ENCODE data around the gene HSD17B13. TPM values are rescaled to one million over a fixed set of nuclear protein-coding genes. Genes with fewer than 3 reads are reported as not detected.
A peak's percentile ranks its signal among the peaks of the same experiment; 100 is the strongest.
"Not testable (repeated sequence)": the region's sequence is repeated elsewhere in the genome, so short reads cannot be mapped to it uniquely, and the experiment has no call there.

Gene HSD17B13
- total and polyA plus RNA-seq, 8 donors, result 0.41 to 1.9 (median 0.78) TPM

DNA sequence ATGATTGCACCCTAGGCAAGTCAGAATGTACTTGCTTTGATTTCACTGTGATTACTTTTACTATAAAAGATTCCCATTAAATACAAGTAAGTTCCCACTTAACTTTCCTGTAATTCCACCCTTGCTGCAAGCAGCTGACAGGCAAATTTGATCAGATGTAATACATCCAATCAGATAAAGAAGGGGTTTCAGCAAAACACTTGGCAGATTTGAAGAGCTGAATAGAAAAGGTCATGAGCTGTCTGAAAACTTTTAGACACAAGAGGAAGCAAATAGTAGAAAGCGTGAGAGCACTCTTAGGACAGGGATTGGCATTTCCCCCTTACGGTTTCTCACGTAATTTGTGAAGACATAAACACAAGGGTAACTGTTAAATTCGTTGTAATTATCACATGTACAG is 22.8 kb downstream of the HSD17B13 start:
- TF ChIP-seq, protein P1, sequence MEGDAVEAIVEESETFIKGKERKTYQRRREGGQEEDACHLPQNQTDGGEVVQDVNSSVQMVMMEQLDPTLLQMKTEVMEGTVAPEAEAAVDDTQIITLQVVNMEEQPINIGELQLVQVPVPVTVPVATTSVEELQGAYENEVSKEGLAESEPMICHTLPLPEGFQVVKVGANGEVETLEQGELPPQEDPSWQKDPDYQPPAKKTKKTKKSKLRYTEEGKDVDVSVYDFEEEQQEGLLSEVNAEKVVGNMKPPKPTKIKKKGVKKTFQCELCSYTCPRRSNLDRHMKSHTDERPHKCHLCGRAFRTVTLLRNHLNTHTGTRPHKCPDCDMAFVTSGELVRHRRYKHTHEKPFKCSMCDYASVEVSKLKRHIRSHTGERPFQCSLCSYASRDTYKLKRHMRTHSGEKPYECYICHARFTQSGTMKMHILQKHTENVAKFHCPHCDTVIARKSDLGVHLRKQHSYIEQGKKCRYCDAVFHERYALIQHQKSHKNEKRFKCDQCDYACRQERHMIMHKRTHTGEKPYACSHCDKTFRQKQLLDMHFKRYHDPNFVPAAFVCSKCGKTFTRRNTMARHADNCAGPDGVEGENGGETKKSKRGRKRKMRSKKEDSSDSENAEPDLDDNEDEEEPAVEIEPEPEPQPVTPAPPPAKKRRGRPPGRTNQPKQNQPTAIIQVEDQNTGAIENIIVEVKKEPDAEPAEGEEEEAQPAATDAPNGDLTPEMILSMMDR (IDR thresholded peaks at IDR 0.05), result no peak
- Histone ChIP-seq H3K9me3 (peaks cover 0 to under 1% of the 10 kb centered on the region in 2 donors), H3K27me3 (no peaks in the 10 kb centered on the region), H3K4me1 (peaks cover 0 to under 1% of the 10 kb centered on the region in 2 donors), H3K4me3 (no peak overlapping the region), H3K36me3 (no peaks in the 10 kb centered on the region), H3K27ac (no peak overlapping the region)
- DNase-seq, result peak in 1 of 4 donors; percentile 13
- peak; percentile 73 for ATAC-seq
- intact Hi-C loops (cut with DNase I), result no loop called here

DNA sequence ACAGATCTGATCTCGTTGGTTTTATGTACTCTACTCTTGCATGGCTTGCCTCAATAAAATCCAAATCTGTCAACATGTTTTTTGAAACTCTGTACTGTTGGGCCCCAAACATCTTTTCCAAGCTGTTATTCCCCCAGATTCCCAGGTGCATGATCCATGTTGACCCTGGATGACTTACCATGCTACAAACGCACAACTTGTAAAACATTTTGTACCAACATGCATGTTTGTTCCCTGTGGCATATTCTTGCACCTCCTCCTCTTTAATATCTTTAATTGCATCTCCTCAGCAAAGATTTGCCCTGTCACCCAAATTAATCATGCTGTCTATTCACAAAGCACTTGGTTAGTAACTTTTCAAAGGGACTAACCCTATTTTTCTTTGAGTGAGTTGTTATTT is 24.3 kb downstream of the HSD17B13 start:
- DNase-seq, result no peak
- Histone ChIP-seq H3K27me3 (no peaks in the 10 kb centered on the region), H3K9me3 (peaks cover 0 to 15% of the 10 kb centered on the region in 2 donors), H3K4me3 (no peak overlapping the region), H3K4me1 (no peaks in the 10 kb centered on the region), H3K36me3 (no peaks in the 10 kb centered on the region), H3K27ac (no peak overlapping the region)
- TF ChIP-seq, protein P1 (IDR thresholded peaks at IDR 0.05), result no peak
- intact Hi-C loops (cut with DNase I), result no loop called here
- no peak for ATAC-seq

DNA sequence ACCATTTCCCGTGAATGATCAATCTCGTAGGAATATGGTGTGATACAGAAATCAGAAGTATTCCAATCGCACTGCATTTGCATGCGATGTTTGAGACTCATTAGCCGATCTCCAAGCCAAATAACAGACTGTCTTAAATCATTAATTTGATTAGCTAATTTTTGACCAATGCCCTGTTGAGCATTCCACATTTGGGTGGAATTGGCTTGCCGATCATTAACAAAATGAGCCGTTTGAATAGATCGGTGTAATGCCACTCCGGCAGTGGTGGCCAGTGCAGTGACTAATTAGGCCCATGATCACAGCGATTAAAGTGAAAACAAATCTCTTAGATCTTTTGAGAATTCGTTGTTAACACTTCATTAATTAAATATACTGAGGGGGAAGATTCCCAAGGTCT is 27.8 kb downstream of the HSD17B13 start:
- H3K27ac ChIP-seq; H3K4me3 ChIP-seq; H3K4me1 ChIP-seq; DNase-seq; H3K36me3 ChIP-seq; H3K27me3 ChIP-seq; ATAC-seq; intact Hi-C loops (cut with DNase I): not testable (repeated sequence)
- H3K9me3 ChIP-seq, result peaks cover 0 to 23% of the 10 kb centered on the region in 2 donors

DNA sequence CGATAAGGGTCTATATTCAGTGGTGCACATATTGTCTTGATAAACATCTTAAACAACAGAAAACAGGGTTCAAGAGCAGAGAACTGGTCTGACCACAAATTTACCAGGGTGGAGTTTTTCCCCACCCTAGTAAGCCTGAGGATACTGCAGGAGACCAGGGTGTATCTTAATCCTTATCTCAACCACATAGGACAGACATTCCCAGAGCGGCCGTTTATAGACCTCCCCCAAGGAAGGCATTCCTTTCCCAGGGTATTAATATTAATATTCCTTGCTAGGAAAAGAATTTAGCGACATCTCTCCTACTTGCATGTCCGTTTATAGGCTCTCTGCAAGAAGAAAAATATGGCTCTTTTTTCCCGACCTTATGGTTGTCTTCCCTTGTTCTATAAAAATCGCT is 28.8 kb downstream of the HSD17B13 start:
- H3K27ac ChIP-seq; ATAC-seq; H3K36me3 ChIP-seq; DNase-seq; H3K4me3 ChIP-seq; H3K4me1 ChIP-seq; H3K27me3 ChIP-seq; intact Hi-C loops (cut with DNase I): not testable (repeated sequence)
- peaks cover 0 to 23% of the 10 kb centered on the region in 2 donors for H3K9me3 ChIP-seq

DNA sequence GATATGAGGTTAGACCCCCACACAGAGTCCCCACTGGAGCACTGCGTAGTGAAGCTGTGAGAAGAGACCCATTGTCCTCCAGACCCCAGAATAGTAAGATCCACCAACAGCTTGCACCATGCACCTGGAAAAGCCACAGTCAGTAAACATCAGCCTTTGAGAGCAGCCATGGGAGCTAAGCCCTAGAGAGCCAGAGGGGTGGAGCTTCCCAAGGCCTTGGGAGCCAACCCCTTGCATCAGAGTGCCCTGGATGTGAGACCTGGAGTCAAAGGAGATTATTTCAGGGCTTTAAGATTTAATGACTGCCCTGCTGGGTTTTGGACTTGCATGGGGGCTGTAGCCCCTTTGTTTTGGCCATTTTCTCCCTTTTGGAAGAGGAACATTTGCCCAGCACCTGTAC is 35.7 kb downstream of the HSD17B13 start:
- H3K9me3 ChIP-seq, result peaks cover 0 to 23% of the 10 kb centered on the region in 2 donors
- TF ChIP-seq, protein P1 (IDR thresholded peaks at IDR 0.05), result no peak
- no peak overlapping the region for H3K4me3 ChIP-seq
- H3K4me1 ChIP-seq, result no peaks in the 10 kb centered on the region
- DNase-seq (no peak), ATAC-seq (no peak)
- no peaks in the 10 kb centered on the region for H3K27me3 ChIP-seq
- no peak overlapping the region for H3K27ac ChIP-seq
- no peaks in the 10 kb centered on the region for H3K36me3 ChIP-seq
- intact Hi-C loops (cut with DNase I), result no loop called here

DNA sequence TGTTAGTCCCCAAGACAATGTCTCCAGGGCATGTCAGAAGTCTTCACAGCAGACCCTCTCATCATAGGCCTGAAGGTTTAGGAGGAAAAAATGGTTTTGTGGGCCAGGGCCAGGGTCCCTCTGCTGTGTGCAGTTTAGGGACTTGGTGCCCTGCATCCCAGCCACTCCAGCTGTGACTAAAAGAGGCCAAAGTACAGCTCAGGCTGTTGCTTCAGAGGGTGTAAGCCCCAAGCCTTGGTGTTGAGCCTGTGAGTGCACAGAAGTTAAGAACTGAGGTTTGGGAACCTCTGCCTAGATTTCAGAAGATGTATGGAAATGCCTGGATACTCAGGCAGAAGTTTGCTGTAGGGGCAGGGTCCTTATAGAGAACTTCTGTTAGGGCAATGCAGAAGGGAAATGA is 38.4 kb downstream of the HSD17B13 start:
- ATAC-seq; DNase-seq; H3K36me3 ChIP-seq; H3K27me3 ChIP-seq; H3K4me1 ChIP-seq; H3K27ac ChIP-seq; intact Hi-C loops (cut with DNase I); H3K4me3 ChIP-seq: not testable (repeated sequence)
- H3K9me3 ChIP-seq, result peaks cover 0 to 23% of the 10 kb centered on the region in 2 donors

DNA sequence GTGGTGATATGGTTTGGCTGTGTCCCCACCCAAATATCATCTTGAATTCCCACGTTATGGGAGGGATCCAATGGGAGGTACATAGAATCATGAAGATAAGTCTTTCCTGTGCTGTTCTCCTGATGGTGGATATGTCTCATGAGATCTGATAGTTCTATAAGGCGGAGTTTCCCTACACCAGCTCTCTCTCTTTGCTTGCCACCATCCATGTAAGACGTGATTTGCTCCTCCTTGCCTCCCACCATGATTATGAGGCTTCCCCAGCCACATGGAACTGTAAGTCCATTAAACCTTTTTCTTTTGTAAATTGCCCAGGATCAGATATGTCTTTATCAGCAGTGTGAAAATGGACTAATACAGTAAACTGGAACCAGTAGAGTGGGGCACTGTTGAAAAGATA is 39.5 kb downstream of the HSD17B13 start:
- no peak for DNase-seq
- TF ChIP-seq, protein P1 (IDR thresholded peaks at IDR 0.05), result no peak
- Histone ChIP-seq H3K27me3 (no peaks in the 10 kb centered on the region), H3K4me1 (no peaks in the 10 kb centered on the region), H3K4me3 (no peak overlapping the region), H3K9me3 (peaks cover 0 to 23% of the 10 kb centered on the region in 2 donors), H3K36me3 (no peaks in the 10 kb centered on the region), H3K27ac (no peak overlapping the region)
- ATAC-seq, result no peak
- intact Hi-C loops (cut with DNase I), result no loop called here

Data from left lung (tissue), 10 donors.